GM23338 (cell line): ENCODE measurements around the gene MICALL2. TPM values are rescaled to one million over a fixed set of nuclear protein-coding genes. Genes with fewer than 3 reads are reported as not detected.

Experiments used
- ATAC-seq: fragments of 200-7000 bp; cut with Tn5 transposase; 3 replicates; pipeline ENCODE4 v1.9.1; 2020
- DNase-seq: peaks from one replicate; pipeline ENCODE4 v3.0.0-alpha.2; 2015; ENCODE audit warnings: low spot score
- H2AFZ ChIP-seq: fragments of 200-600 bp; sonication (generic); 2 replicates; pipeline ENCODE4 v1.8.0; 2016; ENCODE audit warnings: antibody characterized with exemption, mild to moderate bottlenecking, moderate library complexity
- H3F3A ChIP-seq: fragments of 200-600 bp; sonication (generic); replicated peaks from 2 replicates; pipeline ENCODE4 v1.8.0; 2017; ENCODE audit warnings: antibody characterized with exemption, mixed run types, low read depth
- H3K27ac ChIP-seq: fragments of 200-600 bp; sonication (generic); 2 replicates; pipeline ENCODE4 v1.6.1; 2016; ENCODE audit warnings: low read depth
- H3K27me3 ChIP-seq: fragments of 200-600 bp; sonication (generic); 2 replicates; pipeline ENCODE4 v1.8.0; 2016; ENCODE audit warnings: mild to moderate bottlenecking, mixed run types, moderate library complexity; ENCODE audit not compliant: insufficient read depth
- H3K36me3 ChIP-seq: fragments of 200-600 bp; sonication (generic); 2 replicates; pipeline ENCODE4 v1.8.0; 2016; ENCODE audit warnings: mild to moderate bottlenecking; ENCODE audit not compliant: insufficient read depth
- H3K4me1 ChIP-seq: fragments of 200-600 bp; sonication (generic); 2 replicates; pipeline ENCODE4 v1.8.0; 2016; ENCODE audit warnings: mild to moderate bottlenecking, moderate library complexity; ENCODE audit not compliant: insufficient read depth
- H3K4me2 ChIP-seq: fragments of 200-600 bp; sonication (generic); 2 replicates; pipeline ENCODE4 v1.7.1; 2017; ENCODE audit warnings: mixed run types
- H3K4me3 ChIP-seq: fragments of 200-600 bp; sonication (generic); 2 replicates; pipeline ENCODE4 v1.6.1; 2016; ENCODE audit warnings: mixed run types
- H3K79me2 ChIP-seq: fragments of 200-600 bp; sonication (generic); replicated peaks from 2 replicates; pipeline ENCODE4 v1.8.0; 2017; ENCODE audit warnings: mild to moderate bottlenecking; ENCODE audit not compliant: insufficient read depth
- H3K9me2 ChIP-seq: fragments of 200-600 bp; sonication (generic); 2 replicates; pipeline ENCODE4 v1.8.0; 2017; ENCODE audit not compliant: insufficient read depth
- H4K20me1 ChIP-seq: fragments of 200-600 bp; sonication (generic); replicated peaks from 2 replicates; pipeline ENCODE4 v1.8.0; 2017; ENCODE audit warnings: mild to moderate bottlenecking; ENCODE audit not compliant: insufficient read depth
- H3K27ac Mint-ChIP-seq: 2 replicates; pipeline ENCODE4 v1.8.0; 2020; ENCODE audit warnings: inconsistent platforms, mild to moderate bottlenecking, moderate library complexity, mixed read lengths
- H3K27me3 Mint-ChIP-seq: 3 replicates; pipeline ENCODE4 v1.8.0; 2022; ENCODE audit warnings: low read depth, mild to moderate bottlenecking, moderate library complexity, mixed read lengths, inconsistent platforms; ENCODE audit not compliant: insufficient read depth, poor library complexity
- H3K36me3 Mint-ChIP-seq: 3 replicates; pipeline ENCODE4 v1.8.0; 2021; ENCODE audit warnings: low read depth, mild to moderate bottlenecking, inconsistent platforms, moderate library complexity, mixed read lengths
- H3K4me1 Mint-ChIP-seq: 3 replicates; pipeline ENCODE4 v1.8.0; 2020; ENCODE audit warnings: mild to moderate bottlenecking, inconsistent platforms, mixed read lengths
- H3K4me3 Mint-ChIP-seq: 3 replicates; pipeline ENCODE4 v1.8.0; 2021; ENCODE audit warnings: moderate library complexity, mild to moderate bottlenecking, inconsistent platforms, mixed read lengths
- H3K9me3 Mint-ChIP-seq: 3 replicates; pipeline ENCODE4 v1.8.0; 2020; ENCODE audit warnings: moderate library complexity, mild to moderate bottlenecking, inconsistent platforms, mixed read lengths
- CREB1 ChIP-seq: fragments of 250-450 bp; sonication (Bioruptor Pico); IDR thresholded peaks from 2 replicates; pipeline ENCODE4 v1.5.0; 2020; ENCODE audit warnings: low read depth, mild to moderate bottlenecking, moderate library complexity
- EZH2 ChIP-seq: fragments of 200-600 bp; sonication (generic); IDR thresholded peaks from one replicate; pipeline ENCODE4 v1.8.0; 2017; ENCODE audit warnings: antibody characterized with exemption, mild to moderate bottlenecking, low read depth; ENCODE audit not compliant: unreplicated experiment
- EZH2phosphoT487 ChIP-seq: fragments of 200-600 bp; sonication (generic); IDR thresholded peaks from one replicate; pipeline ENCODE4 v1.8.1; 2018; ENCODE audit warnings: antibody characterized with exemption; ENCODE audit not compliant: unreplicated experiment
- JUNB ChIP-seq: IDR thresholded peaks from one replicate; pipeline ENCODE4 v1.6.1; 2016; ENCODE audit warnings: antibody characterized with exemption; ENCODE audit not compliant: unreplicated experiment
- NANOG ChIP-seq: IDR thresholded peaks from 2 replicates; pipeline ENCODE4 v1.6.1; 2016; ENCODE audit warnings: antibody characterized with exemption, borderline replicate concordance
- POLR2AphosphoS5 ChIP-seq: IDR thresholded peaks from 2 replicates; pipeline ENCODE4 v1.6.1; 2016; ENCODE audit warnings: antibody characterized with exemption, low read depth
- REST ChIP-seq: IDR thresholded peaks from one replicate; pipeline ENCODE4 v1.6.1; 2018; ENCODE audit warnings: antibody characterized with exemption; ENCODE audit not compliant: unreplicated experiment
- STAT1 ChIP-seq: IDR thresholded peaks from one replicate; pipeline ENCODE4 v1.6.1; 2016; ENCODE audit warnings: antibody characterized with exemption; ENCODE audit not compliant: unreplicated experiment
- ZNF114 ChIP-seq: fragments of 250-450 bp; sonication (Bioruptor Pico); IDR thresholded peaks from 2 replicates; pipeline ENCODE4 v1.5.0; 2020; ENCODE audit warnings: mild to moderate bottlenecking, moderate library complexity
- ZNF331 ChIP-seq: fragments of 250-450 bp; sonication (Bioruptor Pico); IDR thresholded peaks from 2 replicates; pipeline ENCODE4 v1.5.0; 2020; ENCODE audit warnings: low read depth, mild to moderate bottlenecking, moderate library complexity
- ZNF462 ChIP-seq: fragments of 250-450 bp; sonication (Bioruptor Pico); IDR thresholded peaks from 2 replicates; pipeline ENCODE4 v1.5.0; 2020; ENCODE audit warnings: mild to moderate bottlenecking, moderate library complexity
- polyA plus RNA-seq: library from polyadenylated mRNA; unstranded; fragments of >200 nt; fragmentation: Nextera tagmentation; extraction: Ambion mirVana; gene quantifications from 2 replicates; pipeline ENCODE4 v1.2.1, GENCODE V29; 2016
- total RNA-seq: library from RNA; depleted of rRNA; stranded (reverse); fragments of >200 nt; shearing (Covaris generic); gene quantifications from 2 replicates; pipeline ENCODE4 v1.2.3, GENCODE V29; 2014
- TF ChIP-seq, protein P1 (sequence below), 2 experiments: fragments of 200-600 bp in 1 of 2; sonication (generic) in 1 of 2; conservative IDR thresholded peaks; 2 replicates each; pipeline versions ENCODE4 v1.5.1 to v1.6.1; 2016 to 2017; ENCODE audit warnings: antibody characterized with exemption in 2 of 2, low read depth in 2 of 2, mild to moderate bottlenecking in 2 of 2, moderate library complexity in 1 of 2
- TF ChIP-seq, protein P2 (sequence below): IDR thresholded peaks from 2 replicates; pipeline ENCODE4 v1.6.1; 2016; ENCODE audit warnings: antibody characterized with exemption

Gene MICALL2
- total and polyA plus RNA-seq, 2 experiments from 2014 or later, result 7.0 to 13.0 TPM

GRCh38 chr7:1499367-1500029 lies 40.2 kb upstream of the MICALL2 start:
- Mint-ChIP-seq H3K36me3 (peaks cover 48% of the 10 kb centered on the region), H3K4me1 (peaks cover 9% of the 10 kb centered on the region)
- no peak overlapping the region for H2AFZ ChIP-seq

More at GRCh38 chr7:1499367-1500029, 40.2 kb upstream of the MICALL2 start:
- no peak overlapping the region for H3K27ac Mint-ChIP-seq
- ATAC-seq (no peak), DNase-seq (no peak)
- no peak for TF ChIP-seq ZNF462 (CRISPR knock-in tag)
- TF ChIP-seq STAT1, result no peak
- no peak for TF ChIP-seq POLR2AphosphoS5
- TF ChIP-seq CREB1, result no peak
- TF ChIP-seq EZH2phosphoT487, result no peak
- no peak for TF ChIP-seq REST
- TF ChIP-seq ZNF331 (CRISPR knock-in tag), result no peak
- TF ChIP-seq JUNB, result no peak
- no peak for TF ChIP-seq NANOG
- TF ChIP-seq, protein P1, sequence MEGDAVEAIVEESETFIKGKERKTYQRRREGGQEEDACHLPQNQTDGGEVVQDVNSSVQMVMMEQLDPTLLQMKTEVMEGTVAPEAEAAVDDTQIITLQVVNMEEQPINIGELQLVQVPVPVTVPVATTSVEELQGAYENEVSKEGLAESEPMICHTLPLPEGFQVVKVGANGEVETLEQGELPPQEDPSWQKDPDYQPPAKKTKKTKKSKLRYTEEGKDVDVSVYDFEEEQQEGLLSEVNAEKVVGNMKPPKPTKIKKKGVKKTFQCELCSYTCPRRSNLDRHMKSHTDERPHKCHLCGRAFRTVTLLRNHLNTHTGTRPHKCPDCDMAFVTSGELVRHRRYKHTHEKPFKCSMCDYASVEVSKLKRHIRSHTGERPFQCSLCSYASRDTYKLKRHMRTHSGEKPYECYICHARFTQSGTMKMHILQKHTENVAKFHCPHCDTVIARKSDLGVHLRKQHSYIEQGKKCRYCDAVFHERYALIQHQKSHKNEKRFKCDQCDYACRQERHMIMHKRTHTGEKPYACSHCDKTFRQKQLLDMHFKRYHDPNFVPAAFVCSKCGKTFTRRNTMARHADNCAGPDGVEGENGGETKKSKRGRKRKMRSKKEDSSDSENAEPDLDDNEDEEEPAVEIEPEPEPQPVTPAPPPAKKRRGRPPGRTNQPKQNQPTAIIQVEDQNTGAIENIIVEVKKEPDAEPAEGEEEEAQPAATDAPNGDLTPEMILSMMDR (conservative IDR thresholded peaks at IDR 0.05; ENCODE audit: low read depth in 2 of 2), result no peak
- TF ChIP-seq ZNF114 (CRISPR knock-in tag), result no peak
- TF ChIP-seq EZH2, result no peak
- TF ChIP-seq, protein P2, sequence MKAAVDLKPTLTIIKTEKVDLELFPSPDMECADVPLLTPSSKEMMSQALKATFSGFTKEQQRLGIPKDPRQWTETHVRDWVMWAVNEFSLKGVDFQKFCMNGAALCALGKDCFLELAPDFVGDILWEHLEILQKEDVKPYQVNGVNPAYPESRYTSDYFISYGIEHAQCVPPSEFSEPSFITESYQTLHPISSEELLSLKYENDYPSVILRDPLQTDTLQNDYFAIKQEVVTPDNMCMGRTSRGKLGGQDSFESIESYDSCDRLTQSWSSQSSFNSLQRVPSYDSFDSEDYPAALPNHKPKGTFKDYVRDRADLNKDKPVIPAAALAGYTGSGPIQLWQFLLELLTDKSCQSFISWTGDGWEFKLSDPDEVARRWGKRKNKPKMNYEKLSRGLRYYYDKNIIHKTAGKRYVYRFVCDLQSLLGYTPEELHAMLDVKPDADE, result no peak
- Histone ChIP-seq H3K4me2 (no peak overlapping the region), H3K9me2 (no peaks in the 10 kb centered on the region), H3K36me3 (peaks cover 8% of the 10 kb centered on the region; the same call in 1 of the 2 replicates), H3K27ac (no peak overlapping the region), H3K4me1 (no peaks in the 10 kb centered on the region; the same call in 1 of the 2 replicates), H3K4me3 (no peak overlapping the region), H3K27me3 (no peaks in the 10 kb centered on the region), H4K20me1 (peaks cover 4% of the 10 kb centered on the region; the same call in 1 of the 2 replicates), H3K79me2 (peaks cover 35% of the 10 kb centered on the region), H3F3A (no peaks in the 10 kb centered on the region)
- peaks cover 7% of the 10 kb centered on the region for H3K27me3 Mint-ChIP-seq
- H3K4me3 Mint-ChIP-seq, result no peak overlapping the region
- no peaks in the 10 kb centered on the region for H3K9me3 Mint-ChIP-seq
